SK-N-SH (cell line): Measurements from ENCODE around the gene GUCA2B. TPM values are rescaled to one million over a fixed set of nuclear protein-coding genes. Genes with fewer than 3 reads are reported as not detected.

Source experiments
- CTCF ChIA-PET: fragments of 300-600, 350-600 bp; formaldehyde crosslinking; extraction: SDS; loops from one replicate; lab custom pipeline; 2021; lab: Yijun Ruan, JAX
- POLR2A ChIA-PET: fragments of 350-600 bp; sonication (Branson Sonifier 250); formaldehyde crosslinking; extraction: SDS; loops from one replicate; lab custom pipeline; 2020; ENCODE audit warnings: antibody characterized with exemption, inconsistent platforms; lab: Yijun Ruan, JAX
- DNase-seq: peaks from one replicate; pipeline ENCODE4 v3.0.0; 2012
- H2AFZ ChIP-seq: fragments of 200-600 bp; sonication (generic); 2 replicates; pipeline ENCODE4 v1.8.1; 2016; ENCODE audit warnings: antibody characterized with exemption, mild to moderate bottlenecking, low read depth
- H3F3A ChIP-seq: fragments of 200-600 bp; sonication (generic); replicated peaks from 2 replicates; pipeline ENCODE3; 2016; ENCODE audit warnings: antibody characterized with exemption, mild to moderate bottlenecking; ENCODE audit not compliant: insufficient read depth
- H3K27ac ChIP-seq, 2 experiments: fragments of 200-500 bp in 1 of 2; fragments of 200-600 bp in 1 of 2; sonication (Bioruptor generic) in 1 of 2; sonication (generic), shearing (Covaris generic) in 1 of 2; 2 replicates each; pipeline versions ENCODE4 v1.5.1 to v1.6.1; 2014 to 2016; ENCODE audit warnings: low read depth in 2 of 2, inconsistent platforms in 1 of 2, low read length in 1 of 2, mild to moderate bottlenecking in 1 of 2, mixed read lengths in 1 of 2
- H3K27me3 ChIP-seq: fragments of 200-600 bp; sonication (generic), shearing (Covaris generic); 2 replicates; pipeline ENCODE4 v1.6.1; 2016; ENCODE audit warnings: mixed run types; ENCODE audit not compliant: insufficient read depth
- H3K36me3 ChIP-seq, 2 experiments: fragments of 200-500 bp in 1 of 2; fragments of 200-600 bp in 1 of 2; sonication (Bioruptor generic) in 1 of 2; sonication (generic) in 1 of 2; replicated peaks in 1 of 2; 2 replicates each; pipeline versions ENCODE3 to v1.5.1; 2014 to 2016; ENCODE audit warnings: low read length in 1 of 2, mild to moderate bottlenecking in 1 of 2; ENCODE audit not compliant: insufficient read depth in 2 of 2, control insufficient read depth in 1 of 2
- H3K4me1 ChIP-seq, 2 experiments: fragments of 200-500 bp in 1 of 2; fragments of 200-600 bp in 1 of 2; sonication (Bioruptor generic) in 1 of 2; sonication (generic), shearing (Covaris generic) in 1 of 2; 2 replicates each; pipeline versions ENCODE4 v1.5.1 to v1.6.1; 2014 to 2016; ENCODE audit warnings: low read depth in 1 of 2, low read length in 1 of 2, mixed run types in 1 of 2; ENCODE audit not compliant: insufficient read depth in 2 of 2, control insufficient read depth in 1 of 2
- H3K4me2 ChIP-seq: fragments of 200-600 bp; sonication (generic), shearing (Covaris generic); 2 replicates; pipeline ENCODE4 v1.6.1; 2017; ENCODE audit warnings: mixed run types
- H3K4me3 ChIP-seq, 2 experiments: fragments of 200-500 bp in 1 of 2; fragments of 200-600 bp in 1 of 2; sonication (Bioruptor generic) in 1 of 2; sonication (generic), shearing (Covaris generic) in 1 of 2; 2 replicates each; pipeline versions ENCODE4 v1.5.1 to v1.8.1; 2014 to 2016; ENCODE audit warnings: low read depth in 2 of 2, inconsistent platforms in 1 of 2, low read length in 1 of 2, mild to moderate bottlenecking in 1 of 2, mixed read lengths in 1 of 2, moderate library complexity in 1 of 2
- H3K79me2 ChIP-seq: fragments of 200-600 bp; sonication (generic); 2 replicates; pipeline ENCODE4 v1.8.1; 2017; ENCODE audit warnings: mild to moderate bottlenecking; ENCODE audit not compliant: insufficient read depth
- H3K9ac ChIP-seq: fragments of 200-600 bp; sonication (generic); 2 replicates; pipeline ENCODE4 v1.6.1; 2017; ENCODE audit warnings: mixed run types
- H3K9me2 ChIP-seq: fragments of 200-600 bp; sonication (generic); 2 replicates; pipeline ENCODE4 v1.6.1; 2017; ENCODE audit warnings: mixed run types
- H3K9me3 ChIP-seq: fragments of 200-600 bp; sonication (generic); 2 replicates; pipeline ENCODE4 v1.6.1; 2017; ENCODE audit warnings: mixed run types, mild to moderate bottlenecking, moderate library complexity
- H4K20me1 ChIP-seq: fragments of 200-600 bp; sonication (generic); 2 replicates; pipeline ENCODE4 v1.6.1; 2017; ENCODE audit warnings: mild to moderate bottlenecking, mixed run types; ENCODE audit not compliant: insufficient read depth
- CHD2 ChIP-seq: fragments of 150-350 bp; IDR thresholded peaks from 2 replicates; pipeline ENCODE4 v1.6.1; 2018; ENCODE audit warnings: low read length; ENCODE audit not compliant: partially characterized antibody
- ELF1 ChIP-seq: IDR thresholded peaks from 2 replicates; pipeline ENCODE4 v1.4.0; 2012
- EP300 ChIP-seq, 2 experiments: IDR thresholded peaks; 2 replicates each; pipeline versions ENCODE4 v1.4.0 to v1.6.1; 2012; ENCODE audit warnings: borderline replicate concordance in 1 of 2, low read depth in 1 of 2, low read length in 1 of 2
- EZH2phosphoT487 ChIP-seq: fragments of 200-600 bp; sonication (generic); IDR thresholded peaks from 2 replicates; pipeline ENCODE4 v1.6.1; 2017; ENCODE audit warnings: low read depth, mixed run types, mild to moderate bottlenecking, antibody characterized with exemption, moderate library complexity, borderline replicate concordance
- FOXM1 ChIP-seq: IDR thresholded peaks from 2 replicates; pipeline ENCODE4 v1.4.0; 2012; ENCODE audit warnings: low read depth, mild to moderate bottlenecking
- GABPA ChIP-seq: IDR thresholded peaks from 2 replicates; pipeline ENCODE4 v1.4.0; 2012; ENCODE audit warnings: low read depth, mild to moderate bottlenecking
- GATA2 ChIP-seq: sonication (generic); formaldehyde crosslinking; IDR thresholded peaks from 2 replicates; pipeline ENCODE4 v1.5.0; 2020; ENCODE audit warnings: mild to moderate bottlenecking, missing genetic modification reagents
- JUND ChIP-seq: IDR thresholded peaks from 2 replicates; pipeline ENCODE4 v1.4.0; 2012
- MEF2A ChIP-seq: IDR thresholded peaks from 2 replicates; pipeline ENCODE4 v1.4.0; 2012; ENCODE audit warnings: low read depth, borderline replicate concordance
- MXI1 ChIP-seq: IDR thresholded peaks from 2 replicates; pipeline ENCODE4 v1.6.1; 2012; ENCODE audit warnings: mild to moderate bottlenecking, low read depth, low read length, improper control_type of control experiment
- NFIC ChIP-seq: IDR thresholded peaks from 2 replicates; pipeline ENCODE4 v1.4.0; 2012; ENCODE audit warnings: borderline replicate concordance
- POLR2AphosphoS5 ChIP-seq: IDR thresholded peaks from 2 replicates; pipeline ENCODE4 v1.6.1; 2012; ENCODE audit warnings: low read depth, low read length
- RAD21 ChIP-seq: IDR thresholded peaks from 2 replicates; pipeline ENCODE4 v1.6.1; 2012; ENCODE audit warnings: mild to moderate bottlenecking, low read length
- RFX5 ChIP-seq: IDR thresholded peaks from 2 replicates; pipeline ENCODE4 v1.6.1; 2012; ENCODE audit warnings: mild to moderate bottlenecking, improper control_type of control experiment, low read length
- RXRA ChIP-seq: IDR thresholded peaks from 2 replicates; pipeline ENCODE4 v1.4.0; 2012; ENCODE audit warnings: low read depth, mild to moderate bottlenecking, borderline replicate concordance
- SMC3 ChIP-seq: IDR thresholded peaks from 2 replicates; pipeline ENCODE4 v1.6.1; 2012; ENCODE audit warnings: low read depth, low read length, improper control_type of control experiment
- TEAD4 ChIP-seq: IDR thresholded peaks from 2 replicates; pipeline ENCODE4 v1.4.0; 2012; ENCODE audit warnings: mild to moderate bottlenecking, borderline replicate concordance; ENCODE audit not compliant: insufficient read depth
- WGBS: methylation state at CpG from one replicate; pipeline ENCODE4 v1.1.6; 2017; ENCODE audit warnings: low lambda C conversion rate; 5-methylcytosine and 5-hydroxymethylcytosine counted together
- polyA plus RNA-seq, 3 experiments: library from polyadenylated mRNA; depleted of rRNA; stranded (reverse); fragments of >200 nt; gene quantifications; 2 replicates each; pipeline ENCODE4 v1.2.3, GENCODE V29; 2012
- TF ChIP-seq, protein P1 (sequence below): IDR thresholded peaks from 2 replicates; pipeline ENCODE4; 2012
- TF ChIP-seq, protein P2 (sequence below): IDR thresholded peaks from 2 replicates; pipeline ENCODE4 v1.4.0; 2012; ENCODE audit warnings: low read depth, borderline replicate concordance
- TF ChIP-seq, protein P3 (sequence below): IDR thresholded peaks from 2 replicates; pipeline ENCODE4 v1.6.1; 2012; ENCODE audit warnings: mild to moderate bottlenecking, low read depth, low read length, moderate library complexity
- TF ChIP-seq, protein P4 (sequence below): IDR thresholded peaks from 2 replicates; pipeline ENCODE4 v1.4.0; 2012; ENCODE audit warnings: low read depth

The GUCA2B gene
- polyA plus RNA-seq, 1 of the 3 experiments (the other 2 are of a cell fraction) = not detected

DNA sequence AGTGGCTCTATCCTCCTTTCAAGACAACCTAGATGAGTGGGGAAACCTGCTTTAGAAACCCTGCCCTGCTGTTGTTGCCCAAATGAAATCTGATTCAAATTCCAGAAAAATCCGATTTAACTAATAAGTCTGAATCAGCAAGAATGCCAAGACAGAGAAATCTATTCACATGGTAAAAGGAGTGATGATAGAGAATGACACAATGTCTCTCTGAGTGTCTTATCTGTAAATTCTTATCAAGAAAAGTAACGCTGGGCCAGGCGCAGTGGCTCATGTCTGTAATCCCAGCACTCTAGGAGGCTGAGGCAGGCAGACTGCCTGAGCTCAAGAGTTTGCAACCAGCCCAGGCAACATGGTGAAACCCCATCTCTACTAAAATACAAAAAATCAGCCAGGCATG lies 25.0 kb downstream of the GUCA2B start:
- CTCF ChIA-PET = interaction anchor here (0.8 to 1.8 kb wide), 5 partner anchors 9 to 31 kb away, joined by 3 to 5 read pairs (median 4); no protein-coding TSS in a partner anchor
- Histone ChIP-seq H3K9me2 (no peaks in the 10 kb centered on the region), H3K4me1 (peaks cover 28 to 48% of the 10 kb centered on the region in 2 experiments; a peak in 3 of 4 replicates), H3K79me2 (no peaks in the 10 kb centered on the region), H2AFZ (no peak overlapping the region), H3K4me2 (0 out of 2 replicates have a peak overlapping the region, but pooled peaks have one; percentile 18), H3F3A (peaks cover 27% of the 10 kb centered on the region), H3K36me3 (peaks cover 7 to 9% of the 10 kb centered on the region in 2 experiments), H3K27me3 (no peaks in the 10 kb centered on the region), H3K9me3 (no peaks in the 10 kb centered on the region), H3K4me3 (no peak overlapping the region), H3K9ac (no peak overlapping the region), H3K27ac (peak overlapping the region; percentile 56 to 90; a peak in 3 of 4 replicates), H4K20me1 (peaks cover 15% of the 10 kb centered on the region)
- no peak for TF ChIP-seq RFX5
- TF ChIP-seq GATA2 (CRISPR knock-in tag) = peak; percentile 42; the same call in 1 of the 2 replicates
- TF ChIP-seq, protein P1, sequence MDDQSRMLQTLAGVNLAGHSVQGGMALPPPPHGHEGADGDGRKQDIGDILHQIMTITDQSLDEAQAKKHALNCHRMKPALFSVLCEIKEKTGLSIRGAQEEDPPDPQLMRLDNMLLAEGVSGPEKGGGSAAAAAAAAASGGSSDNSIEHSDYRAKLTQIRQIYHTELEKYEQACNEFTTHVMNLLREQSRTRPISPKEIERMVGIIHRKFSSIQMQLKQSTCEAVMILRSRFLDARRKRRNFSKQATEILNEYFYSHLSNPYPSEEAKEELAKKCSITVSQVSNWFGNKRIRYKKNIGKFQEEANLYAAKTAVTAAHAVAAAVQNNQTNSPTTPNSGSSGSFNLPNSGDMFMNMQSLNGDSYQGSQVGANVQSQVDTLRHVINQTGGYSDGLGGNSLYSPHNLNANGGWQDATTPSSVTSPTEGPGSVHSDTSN = peak; percentile 33; the same call in 1 of the 2 replicates
- TF ChIP-seq NFIC = no peak
- no peak for TF ChIP-seq RXRA
- no peak for TF ChIP-seq FOXM1
- TF ChIP-seq, protein P2, sequence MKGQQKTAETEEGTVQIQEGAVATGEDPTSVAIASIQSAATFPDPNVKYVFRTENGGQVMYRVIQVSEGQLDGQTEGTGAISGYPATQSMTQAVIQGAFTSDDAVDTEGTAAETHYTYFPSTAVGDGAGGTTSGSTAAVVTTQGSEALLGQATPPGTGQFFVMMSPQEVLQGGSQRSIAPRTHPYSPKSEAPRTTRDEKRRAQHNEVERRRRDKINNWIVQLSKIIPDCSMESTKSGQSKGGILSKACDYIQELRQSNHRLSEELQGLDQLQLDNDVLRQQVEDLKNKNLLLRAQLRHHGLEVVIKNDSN = no peak
- no peak for TF ChIP-seq JUND
- 41% methylated on average over 3 of the region's 3 CpGs for WGBS
- POLR2A ChIA-PET = no interaction called here
- no peak for DNase-seq

DNA sequence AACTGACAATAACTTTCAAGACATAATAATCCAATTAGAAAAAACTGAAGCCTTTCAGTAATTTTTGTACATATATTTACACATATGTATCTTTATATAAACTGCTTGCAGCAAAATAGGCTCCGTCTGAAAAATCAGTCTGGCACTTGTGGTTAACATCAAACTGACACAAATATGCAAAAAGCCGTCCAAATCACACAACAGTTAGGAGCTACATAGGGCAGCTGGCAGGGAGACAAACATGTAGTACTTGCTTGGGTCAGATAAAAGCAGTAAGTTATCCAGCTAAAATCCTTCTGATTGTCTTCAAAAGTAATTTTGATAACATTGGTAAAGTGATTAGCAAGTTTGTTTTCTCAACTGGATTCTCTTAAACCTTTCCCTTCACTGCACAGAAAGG lies 26.1 kb downstream of the GUCA2B start:
- H3K36me3 ChIP-seq = peaks cover 12% of the 10 kb centered on the region in 2 experiments
- no peak for DNase-seq
- H3K27me3 ChIP-seq = no peaks in the 10 kb centered on the region
- peak overlapping the region; percentile 42; the same call in 1 of the 2 replicates for H3K4me2 ChIP-seq
- peaks cover 15% of the 10 kb centered on the region for H4K20me1 ChIP-seq
- H3F3A ChIP-seq = peaks cover 27% of the 10 kb centered on the region
- peaks cover 28 to 45% of the 10 kb centered on the region in 2 experiments; a peak in 3 of 4 replicates for H3K4me1 ChIP-seq
- H3K4me3 ChIP-seq = no peak overlapping the region
- POLR2A ChIA-PET = interaction anchor here (0.7 kb wide), 1 partner anchor 512 kb away, joined by 3 read pairs; no protein-coding TSS in a partner anchor
- no peaks in the 10 kb centered on the region for H3K9me3 ChIP-seq
- H3K9me2 ChIP-seq = no peaks in the 10 kb centered on the region
- H3K27ac ChIP-seq = peak overlapping the region; percentile 48 to 90; a peak in 3 of 4 replicates
- H3K9ac ChIP-seq = no peak overlapping the region
- CTCF ChIA-PET = interaction anchor here (0.8 to 1.8 kb wide), 5 partner anchors 8 to 154 kb away, joined by 3 to 5 read pairs (median 4); no protein-coding TSS in a partner anchor
- H2AFZ ChIP-seq = no peak overlapping the region
- WGBS = 10% methylated on average over 2 of the region's 2 CpGs
- H3K79me2 ChIP-seq = no peaks in the 10 kb centered on the region
- TF ChIP-seq SMC3 = no peak
- 0 out of 2 replicates have a peak, but pooled peaks have one; percentile 20 for TF ChIP-seq TEAD4
- peak; percentile 64; the same call in 1 of the 2 replicates for TF ChIP-seq POLR2AphosphoS5
- no peak for TF ChIP-seq ELF1
- TF ChIP-seq GABPA = no peak
- TF ChIP-seq, protein P1 = peak; percentile 81
- TF ChIP-seq, protein P3, sequence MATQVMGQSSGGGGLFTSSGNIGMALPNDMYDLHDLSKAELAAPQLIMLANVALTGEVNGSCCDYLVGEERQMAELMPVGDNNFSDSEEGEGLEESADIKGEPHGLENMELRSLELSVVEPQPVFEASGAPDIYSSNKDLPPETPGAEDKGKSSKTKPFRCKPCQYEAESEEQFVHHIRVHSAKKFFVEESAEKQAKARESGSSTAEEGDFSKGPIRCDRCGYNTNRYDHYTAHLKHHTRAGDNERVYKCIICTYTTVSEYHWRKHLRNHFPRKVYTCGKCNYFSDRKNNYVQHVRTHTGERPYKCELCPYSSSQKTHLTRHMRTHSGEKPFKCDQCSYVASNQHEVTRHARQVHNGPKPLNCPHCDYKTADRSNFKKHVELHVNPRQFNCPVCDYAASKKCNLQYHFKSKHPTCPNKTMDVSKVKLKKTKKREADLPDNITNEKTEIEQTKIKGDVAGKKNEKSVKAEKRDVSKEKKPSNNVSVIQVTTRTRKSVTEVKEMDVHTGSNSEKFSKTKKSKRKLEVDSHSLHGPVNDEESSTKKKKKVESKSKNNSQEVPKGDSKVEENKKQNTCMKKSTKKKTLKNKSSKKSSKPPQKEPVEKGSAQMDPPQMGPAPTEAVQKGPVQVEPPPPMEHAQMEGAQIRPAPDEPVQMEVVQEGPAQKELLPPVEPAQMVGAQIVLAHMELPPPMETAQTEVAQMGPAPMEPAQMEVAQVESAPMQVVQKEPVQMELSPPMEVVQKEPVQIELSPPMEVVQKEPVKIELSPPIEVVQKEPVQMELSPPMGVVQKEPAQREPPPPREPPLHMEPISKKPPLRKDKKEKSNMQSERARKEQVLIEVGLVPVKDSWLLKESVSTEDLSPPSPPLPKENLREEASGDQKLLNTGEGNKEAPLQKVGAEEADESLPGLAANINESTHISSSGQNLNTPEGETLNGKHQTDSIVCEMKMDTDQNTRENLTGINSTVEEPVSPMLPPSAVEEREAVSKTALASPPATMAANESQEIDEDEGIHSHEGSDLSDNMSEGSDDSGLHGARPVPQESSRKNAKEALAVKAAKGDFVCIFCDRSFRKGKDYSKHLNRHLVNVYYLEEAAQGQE = no peak
- peak in 1 of 2 experiments; percentile 74; a peak in 2 of 4 replicates for TF ChIP-seq EP300 (IDR thresholded peaks at IDR 0.05; ENCODE audit: borderline replicate concordance in 1 of 2, low read depth in 1 of 2, low read length in 1 of 2)
- no peak for TF ChIP-seq MEF2A
- TF ChIP-seq EZH2phosphoT487 = no peak
- TF ChIP-seq RAD21 = no peak
- TF ChIP-seq MXI1 = no peak
- TF ChIP-seq, protein P4, sequence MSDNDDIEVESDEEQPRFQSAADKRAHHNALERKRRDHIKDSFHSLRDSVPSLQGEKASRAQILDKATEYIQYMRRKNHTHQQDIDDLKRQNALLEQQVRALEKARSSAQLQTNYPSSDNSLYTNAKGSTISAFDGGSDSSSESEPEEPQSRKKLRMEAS = no peak
- no peak for TF ChIP-seq CHD2
- peak; percentile 42 for TF ChIP-seq JUND
